ENCODE data around the gene ACACB.

Gene ACACB

DNA sequence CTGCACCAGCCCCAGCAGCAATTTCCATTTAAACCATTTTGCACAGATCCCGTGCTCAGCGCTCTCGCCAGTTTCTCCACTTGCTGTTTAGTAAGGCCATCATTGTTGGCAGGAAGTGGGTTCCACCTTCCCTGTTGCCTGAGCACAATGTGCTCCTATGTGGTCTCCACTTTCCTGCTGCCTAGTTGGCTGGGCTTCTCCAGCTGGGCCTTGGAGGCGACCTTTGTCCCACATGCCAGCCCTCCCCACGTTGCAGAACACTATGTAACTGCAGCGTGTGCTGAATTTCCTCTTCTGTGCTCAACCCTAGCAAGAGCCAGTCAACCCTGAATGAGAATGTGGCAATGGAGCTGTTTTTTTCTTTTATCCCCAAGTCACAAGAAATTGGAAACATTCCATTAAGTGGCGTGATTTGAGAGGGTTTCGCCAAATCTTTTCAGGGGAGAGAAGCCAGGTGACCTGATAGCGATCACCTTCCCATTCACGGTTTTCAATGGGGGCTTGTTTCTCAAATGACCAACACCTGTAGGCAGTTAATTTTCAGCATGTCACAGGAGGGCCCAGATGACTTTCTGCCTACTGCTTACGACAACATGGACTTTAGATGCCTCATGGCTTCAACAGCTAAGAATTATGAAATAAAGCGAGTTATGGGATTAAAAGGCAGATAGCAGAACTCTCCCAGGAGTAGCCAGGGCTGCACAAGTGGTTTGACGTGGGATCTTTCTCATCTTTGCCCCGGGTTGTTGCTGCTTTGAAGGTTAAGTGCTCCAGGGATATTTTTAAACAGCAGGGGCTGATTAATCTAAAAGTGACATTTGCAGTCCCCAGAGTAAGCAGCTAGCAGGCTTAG is at the start of gene ACACB:
Gene ACACB, plus strand, starts transcription at position 830 of the 853 bp plus-strand sequence. CDS start 22,819 bp downstream, outside the sequence.
- in situ Hi-C loops (cut with MboI; ENCODE audit: low pct_unique_long_range_greater_than_20kb, low sequenced_read_pairs) = no loop called here
- DNase-seq = peak; percentile 31

DNA sequence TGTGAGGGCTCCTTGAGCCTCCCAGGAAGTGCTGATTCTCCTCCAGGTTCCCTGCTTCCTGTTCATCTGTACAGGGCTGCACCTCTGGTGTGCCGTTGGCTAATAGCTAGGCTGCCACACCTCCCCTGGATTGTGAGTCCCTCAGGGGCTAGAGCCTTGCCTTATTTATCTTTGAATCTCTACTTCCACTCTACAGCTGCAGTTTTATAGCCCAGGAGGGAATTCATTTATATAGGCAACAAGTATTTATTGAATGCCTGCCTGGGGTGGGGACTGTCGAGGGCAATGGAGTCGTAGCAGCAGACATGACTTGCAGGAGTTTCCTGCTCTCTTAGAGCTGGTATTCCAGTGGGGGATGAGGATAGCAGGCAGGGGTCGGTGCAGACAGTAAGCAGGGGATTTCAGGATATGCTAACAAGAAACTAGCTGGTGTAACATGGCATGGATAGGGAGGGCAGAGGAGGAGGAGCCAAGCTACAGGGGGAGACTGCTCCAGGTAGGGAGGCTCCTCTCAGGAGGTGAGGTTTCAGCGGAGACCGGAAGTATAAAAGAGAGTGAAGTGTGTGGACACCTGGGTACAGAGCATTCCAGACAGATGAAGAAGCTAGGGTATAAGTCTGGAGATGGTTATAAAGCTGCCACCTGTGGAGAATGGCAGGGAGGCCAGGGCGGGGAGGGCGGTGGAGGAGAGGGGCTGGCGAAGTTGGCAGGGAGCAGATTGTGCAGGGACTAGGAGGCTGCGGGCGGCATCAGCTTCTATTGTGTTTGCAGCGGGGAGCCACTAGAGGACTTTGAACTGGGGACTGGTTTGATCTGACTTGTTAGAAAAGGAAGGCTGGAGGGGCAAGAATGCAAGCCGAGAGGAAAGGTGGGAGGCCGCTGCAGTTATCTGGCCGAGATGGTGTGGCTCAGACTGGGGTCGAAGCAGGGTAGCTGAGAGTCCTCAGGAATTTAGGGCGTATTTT is 46.8 kb upstream of the ACACB start:
- no peak for DNase-seq
- in situ Hi-C loops (cut with MboI; ENCODE audit: low pct_unique_long_range_greater_than_20kb, low sequenced_read_pairs) = no loop called here

DNA sequence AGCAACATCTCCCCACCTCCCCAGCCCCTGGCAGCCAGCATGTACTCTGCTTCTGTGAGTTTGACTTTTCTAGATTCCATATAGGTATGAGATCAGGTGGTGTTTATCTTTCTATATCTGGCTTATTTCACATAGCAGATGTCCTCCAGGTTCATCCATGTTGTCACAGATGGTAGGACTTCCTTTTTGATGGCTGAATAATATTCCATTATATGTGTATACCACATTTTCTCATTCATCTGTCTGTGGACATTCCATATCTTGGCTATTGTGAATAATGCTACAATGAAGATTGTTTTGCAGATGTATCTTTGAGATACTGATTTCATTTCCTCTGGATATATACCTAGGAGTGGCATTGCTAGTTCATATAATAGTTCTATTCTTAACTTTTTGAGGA is 41.5 kb upstream of the ACACB start:
- in situ Hi-C loops (cut with MboI; ENCODE audit: low pct_unique_long_range_greater_than_20kb, low sequenced_read_pairs) = no loop called here
- no peak for DNase-seq

DNA sequence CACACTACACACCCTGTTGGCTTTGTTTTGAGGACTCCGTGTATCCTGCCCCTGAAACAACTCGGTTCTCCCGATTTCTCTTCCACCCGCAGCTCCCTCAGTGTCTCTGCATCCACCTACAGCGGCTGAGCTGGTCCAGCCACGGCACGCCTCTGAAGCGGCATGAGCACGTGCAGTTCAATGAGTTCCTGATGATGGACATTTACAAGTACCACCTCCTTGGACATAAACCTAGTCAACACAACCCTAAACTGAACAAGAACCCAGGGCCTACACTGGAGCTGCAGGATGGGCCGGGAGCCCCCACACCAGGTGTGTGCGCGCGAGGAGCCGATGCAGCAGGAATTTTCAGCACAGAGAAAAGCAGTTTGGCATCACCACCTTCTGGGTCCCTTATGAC is 33.6 kb upstream of the ACACB start:
- in situ Hi-C loops (cut with MboI; ENCODE audit: low pct_unique_long_range_greater_than_20kb, low sequenced_read_pairs) = no loop called here
- DNase-seq = no peak

DNA sequence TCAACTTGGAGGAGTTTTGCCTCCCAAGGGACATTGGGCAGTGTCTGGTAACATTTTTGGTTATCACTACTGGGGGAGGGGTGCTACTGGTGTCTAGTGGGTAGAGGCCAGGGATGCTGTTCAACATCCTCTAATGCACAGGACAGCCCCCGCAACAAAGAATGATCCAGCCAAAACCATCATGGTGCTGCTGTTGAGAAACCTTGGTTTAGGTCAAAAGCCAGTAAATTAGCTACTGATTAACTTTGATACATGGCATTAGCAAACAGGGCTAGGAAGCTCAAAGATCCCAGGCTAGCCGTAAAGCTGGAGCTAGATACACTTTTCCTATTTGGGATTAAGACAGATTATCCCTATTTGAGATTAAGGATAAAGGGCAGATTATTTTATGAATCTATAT is 32.0 kb upstream of the ACACB start:
- DNase-seq = no peak
- in situ Hi-C loops (cut with MboI; ENCODE audit: low pct_unique_long_range_greater_than_20kb, low sequenced_read_pairs) = no loop called here

DNA sequence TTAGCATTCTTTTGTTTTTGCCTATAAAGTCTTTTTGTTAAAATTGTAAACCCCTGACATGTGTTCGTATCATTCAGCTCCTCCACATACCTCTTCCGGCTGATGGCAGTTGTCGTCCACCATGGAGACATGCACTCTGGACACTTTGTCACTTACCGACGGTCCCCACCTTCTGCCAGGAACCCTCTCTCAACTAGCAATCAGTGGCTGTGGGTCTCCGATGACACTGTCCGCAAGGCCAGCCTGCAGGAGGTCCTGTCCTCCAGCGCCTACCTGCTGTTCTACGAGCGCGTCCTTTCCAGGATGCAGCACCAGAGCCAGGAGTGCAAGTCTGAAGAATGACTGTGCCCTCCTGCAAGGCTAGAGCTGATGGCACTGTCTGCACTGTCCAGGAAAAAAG is 30.8 kb upstream of the ACACB start:
- in situ Hi-C loops (cut with MboI; ENCODE audit: low pct_unique_long_range_greater_than_20kb, low sequenced_read_pairs) = no loop called here
- no peak for DNase-seq

DNA sequence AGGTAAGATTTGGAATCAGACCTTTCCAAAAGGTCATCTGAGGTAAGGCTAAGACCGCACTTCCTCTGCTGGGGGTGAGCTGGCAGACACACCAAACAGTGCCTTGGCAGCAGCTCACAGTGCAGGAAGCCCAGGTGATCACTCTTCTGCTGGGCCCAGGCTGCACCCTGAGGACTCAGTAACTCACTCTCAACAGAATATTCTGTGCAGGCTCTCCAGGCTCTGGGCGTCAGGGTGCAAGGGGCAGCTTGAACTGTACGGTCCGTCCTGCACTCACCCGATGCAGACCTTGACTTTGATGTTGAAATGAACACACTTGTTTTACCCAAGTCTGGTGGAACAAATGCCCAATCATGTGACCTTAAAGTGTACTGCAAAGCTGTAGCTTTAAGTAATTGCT is 29.1 kb upstream of the ACACB start:
- DNase-seq = no peak
- in situ Hi-C loops (cut with MboI; ENCODE audit: low pct_unique_long_range_greater_than_20kb, low sequenced_read_pairs) = no loop called here

DNA sequence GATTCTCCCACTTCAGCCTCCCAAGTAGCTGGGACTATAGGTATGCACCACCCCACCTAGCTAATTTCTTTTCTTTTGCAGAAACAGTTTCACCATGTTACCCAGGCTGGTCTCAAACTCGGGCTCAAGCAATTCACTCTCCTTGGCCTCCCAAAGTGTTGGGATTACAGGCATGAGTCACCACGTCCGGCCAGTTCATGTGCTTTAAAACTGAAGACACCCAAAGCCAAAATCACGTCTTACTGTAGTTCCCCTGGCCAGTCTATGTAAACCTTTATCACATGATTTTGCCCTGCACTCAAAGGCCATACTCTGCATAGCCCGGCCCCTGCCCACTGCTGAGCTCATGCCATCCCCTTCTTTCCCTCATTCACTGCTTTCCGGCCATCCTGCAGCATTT is 27.6 kb upstream of the ACACB start:
- no peak for DNase-seq
- in situ Hi-C loops (cut with MboI; ENCODE audit: low pct_unique_long_range_greater_than_20kb, low sequenced_read_pairs) = no loop called here

DNA sequence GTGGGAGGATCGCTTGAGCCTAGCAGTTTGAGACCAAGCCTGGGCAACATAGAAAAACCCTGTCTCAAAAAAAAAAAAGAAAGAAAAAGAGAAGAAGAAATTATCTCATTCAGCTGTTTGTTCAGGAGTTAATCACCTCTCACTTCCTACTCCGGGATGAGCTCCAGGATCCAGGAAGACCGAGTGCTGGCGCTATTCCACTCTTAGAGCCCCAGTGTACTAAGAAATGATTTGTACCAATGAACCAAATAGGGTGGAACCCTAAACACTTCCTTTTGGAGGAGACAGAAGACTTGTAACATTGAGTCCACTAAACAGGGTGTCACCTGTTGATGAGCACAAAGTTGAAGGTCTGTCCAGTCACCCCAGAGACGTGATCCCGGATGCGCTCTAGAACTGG is 26.7 kb upstream of the ACACB start:
- no peak for DNase-seq
- in situ Hi-C loops (cut with MboI; ENCODE audit: low pct_unique_long_range_greater_than_20kb, low sequenced_read_pairs) = no loop called here

DNA sequence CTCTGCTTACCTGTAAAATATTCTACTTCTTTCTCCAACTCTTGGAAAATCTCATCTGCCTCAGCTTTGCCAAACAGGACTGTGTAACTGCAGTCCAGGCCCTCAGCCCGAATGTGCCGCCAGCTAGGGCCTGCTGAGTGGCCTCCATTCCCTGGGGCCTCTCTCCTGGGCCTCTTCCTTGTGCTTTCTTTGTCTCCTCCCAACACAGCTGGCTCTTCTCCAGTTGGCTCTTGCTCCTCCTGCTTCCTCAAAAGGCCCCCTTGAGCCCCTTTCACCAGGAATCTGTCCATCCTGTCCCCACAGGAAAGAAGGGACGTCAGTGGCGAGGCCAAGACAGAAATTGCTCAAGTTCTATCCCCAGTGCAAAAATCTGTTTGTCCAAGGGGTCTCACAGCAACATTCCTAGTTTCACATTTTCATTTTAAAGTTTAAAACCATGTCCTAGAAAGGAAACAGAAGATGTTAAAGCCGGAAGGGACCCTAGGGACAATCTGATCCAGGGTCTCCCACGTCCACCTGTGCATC is 23.8 kb upstream of the ACACB start:
- DNase-seq = peak; percentile 32
- in situ Hi-C loops (cut with MboI; ENCODE audit: low pct_unique_long_range_greater_than_20kb, low sequenced_read_pairs) = no loop called here

DNA sequence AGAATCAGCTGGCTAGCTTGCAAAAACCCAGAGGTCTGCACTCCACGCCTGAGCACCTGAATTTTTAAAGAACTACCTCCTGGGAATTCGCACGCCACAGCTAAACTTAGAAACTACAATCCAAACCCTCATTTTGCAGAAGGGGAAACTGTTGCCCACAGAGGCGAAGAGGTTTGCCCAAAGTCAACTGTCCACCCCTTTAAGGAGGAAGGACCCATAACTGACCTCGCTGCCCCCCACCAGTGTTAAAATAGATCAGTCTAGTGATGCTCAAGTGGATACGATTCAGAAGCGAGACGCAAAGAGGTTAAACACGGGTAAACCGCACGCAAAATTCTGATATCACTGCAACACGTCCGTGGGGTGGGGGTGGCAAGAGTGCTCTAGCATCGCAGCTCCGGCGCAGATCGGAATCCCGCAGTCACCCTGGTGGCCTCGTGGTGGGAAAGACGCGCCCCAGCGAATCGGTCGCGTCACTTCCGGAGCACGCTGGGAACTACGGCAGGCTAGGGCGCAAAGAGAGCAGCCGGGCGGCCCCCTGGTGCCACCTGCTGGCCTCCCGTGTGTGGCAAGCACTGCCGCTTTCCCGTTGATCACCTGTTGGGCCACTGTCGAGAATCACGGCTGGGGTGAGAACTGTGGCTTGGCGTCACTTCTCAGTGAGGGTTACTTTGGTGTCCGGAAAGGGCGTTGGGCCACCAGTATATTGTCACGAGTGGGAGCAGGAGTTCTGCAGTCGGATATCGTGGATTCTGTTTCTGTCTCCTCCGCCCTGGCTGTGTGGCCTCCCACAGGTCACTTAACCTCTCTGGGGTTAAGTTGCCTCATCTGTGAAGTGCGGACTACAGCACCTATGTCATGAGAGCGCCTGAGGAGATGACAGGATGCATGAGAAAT is 23.1 kb upstream of the ACACB start, which contains the start of gene ALKBH2:
Gene ALKBH2, minus strand, starts transcription at position 451 of the 897 bp plus-strand sequence. CDS start 686 bp downstream, outside the sequence.
- peak; percentile 94 for DNase-seq
- in situ Hi-C loops (cut with MboI; ENCODE audit: low pct_unique_long_range_greater_than_20kb, low sequenced_read_pairs) = no loop called here

DNA sequence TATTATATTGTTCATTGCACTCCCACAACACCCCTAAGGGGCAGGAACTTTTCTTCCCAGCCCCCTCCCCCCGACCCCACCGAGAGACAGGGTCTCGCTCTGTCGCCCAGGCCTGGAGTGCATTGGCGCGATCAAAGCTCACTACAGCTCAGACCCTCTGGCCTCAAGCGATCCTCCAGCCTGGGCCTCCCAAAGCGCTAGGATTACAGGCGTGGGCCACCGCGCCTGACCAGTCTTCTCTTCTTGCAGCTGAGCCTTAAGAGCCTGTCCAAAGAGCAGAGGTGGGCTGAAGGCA is 19.3 kb upstream of the ACACB start:
- no peak for DNase-seq
- in situ Hi-C loops (cut with MboI; ENCODE audit: low pct_unique_long_range_greater_than_20kb, low sequenced_read_pairs) = no loop called here

DNA sequence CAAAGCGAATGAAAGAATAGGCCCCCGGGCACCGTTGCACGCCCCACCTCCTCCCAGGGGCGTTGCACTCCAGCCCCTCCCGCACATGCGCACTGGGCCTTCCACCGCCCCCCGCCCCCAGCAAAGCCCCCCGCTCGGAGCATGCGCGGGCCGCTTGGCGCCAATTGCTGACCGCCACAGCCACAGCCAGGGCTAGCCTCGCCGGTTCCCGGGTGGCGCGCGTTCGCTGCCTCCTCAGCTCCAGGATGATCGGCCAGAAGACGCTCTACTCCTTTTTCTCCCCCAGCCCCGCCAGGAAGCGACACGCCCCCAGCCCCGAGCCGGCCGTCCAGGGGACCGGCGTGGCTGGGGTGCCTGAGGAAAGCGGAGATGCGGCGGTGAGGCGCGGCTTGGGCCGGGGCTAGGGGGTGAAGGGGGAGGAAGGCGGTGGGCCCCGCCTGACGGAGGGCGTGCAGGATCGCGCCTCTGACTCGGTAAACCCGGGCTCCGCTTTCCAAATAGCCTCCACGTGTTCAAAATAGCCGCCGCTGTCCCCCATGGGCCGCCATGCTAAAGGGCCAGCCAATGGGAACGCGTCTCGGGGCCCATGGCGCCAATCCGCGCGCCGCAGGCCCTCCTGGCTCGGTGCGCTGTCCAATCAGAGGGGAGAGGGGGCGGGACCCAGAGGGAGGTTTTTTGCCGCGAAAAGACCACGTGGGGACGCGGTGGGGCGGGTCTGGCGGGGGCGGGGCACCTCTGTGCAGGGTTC is 18.8 kb upstream of the ACACB start, which contains the start of gene UNG:
Gene UNG, plus strand, starts transcription at position 163 of the 748 bp plus-strand sequence. Its CDS starts 83 bp downstream, at position 246.
- peak; percentile 94 for DNase-seq
- in situ Hi-C loops (cut with MboI; ENCODE audit: low pct_unique_long_range_greater_than_20kb, low sequenced_read_pairs) = no loop called here

DNA sequence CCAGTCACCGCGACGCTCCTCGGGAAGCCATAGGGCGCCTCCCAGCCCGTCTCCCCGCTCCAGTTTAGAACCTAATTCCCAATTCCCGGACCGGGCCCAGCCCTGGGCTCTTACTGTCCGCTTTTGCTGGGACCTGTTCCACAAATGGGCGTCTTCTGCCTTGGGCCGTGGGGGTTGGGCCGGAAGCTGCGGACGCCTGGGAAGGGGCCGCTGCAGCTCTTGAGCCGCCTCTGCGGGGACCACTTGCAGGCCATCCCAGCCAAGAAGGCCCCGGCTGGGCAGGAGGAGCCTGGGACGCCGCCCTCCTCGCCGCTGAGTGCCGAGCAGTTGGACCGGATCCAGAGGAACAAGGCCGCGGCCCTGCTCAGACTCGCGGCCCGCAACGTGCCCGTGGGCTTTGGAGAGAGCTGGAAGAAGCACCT is 18.2 kb upstream of the ACACB start:
- in situ Hi-C loops (cut with MboI; ENCODE audit: low pct_unique_long_range_greater_than_20kb, low sequenced_read_pairs) = no loop called here
- DNase-seq = no peak

DNA sequence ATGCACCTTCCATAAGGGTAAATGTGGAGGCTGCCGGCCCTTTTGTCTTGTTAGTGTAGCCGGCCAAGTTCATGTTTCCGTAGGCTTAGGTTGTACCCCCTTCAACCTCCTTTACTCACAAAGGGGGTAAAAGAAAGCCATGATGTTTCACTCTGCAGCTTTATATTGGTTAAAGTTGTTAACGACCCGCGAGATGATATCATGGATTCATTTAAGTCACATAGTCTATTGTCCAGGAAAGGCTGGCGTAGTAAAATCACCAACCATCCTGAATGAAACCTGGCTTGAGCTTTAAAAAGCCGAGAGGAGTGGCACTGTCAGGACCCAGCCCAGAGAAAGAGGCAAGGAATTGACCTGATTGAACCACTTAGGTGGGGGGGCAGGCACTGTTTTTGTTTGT is 17.7 kb upstream of the ACACB start:
- in situ Hi-C loops (cut with MboI; ENCODE audit: low pct_unique_long_range_greater_than_20kb, low sequenced_read_pairs) = no loop called here
- DNase-seq = no peak

DNA sequence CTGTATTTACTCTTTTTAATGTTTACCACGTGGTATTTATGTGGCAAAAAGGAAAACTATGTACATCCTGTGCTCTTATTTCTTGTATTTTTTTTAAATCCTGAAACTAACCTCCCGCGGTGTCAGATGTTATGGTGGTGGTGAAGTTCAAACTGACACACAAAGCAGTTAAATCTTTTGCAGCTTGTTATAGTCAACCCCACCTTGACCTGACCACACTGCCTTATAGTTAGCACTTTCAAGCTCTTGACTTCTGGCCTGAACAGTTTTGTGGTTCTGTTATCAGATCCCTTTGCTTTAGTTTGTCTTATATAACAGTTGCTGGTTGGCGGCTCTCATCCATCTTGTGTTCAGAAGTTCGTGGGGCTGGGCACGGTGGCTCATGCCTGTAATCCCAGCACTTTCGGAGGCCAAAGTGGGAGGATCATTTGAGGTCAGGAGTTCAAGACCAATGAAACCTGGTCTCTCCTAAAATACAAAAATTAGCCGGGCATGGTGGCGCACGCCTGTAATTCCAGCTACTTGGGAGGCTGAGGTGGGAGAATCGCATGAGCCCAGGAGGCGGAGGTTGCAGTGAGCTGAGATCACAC is 16.9 kb upstream of the ACACB start:
- DNase-seq = no peak
- in situ Hi-C loops (cut with MboI; ENCODE audit: low pct_unique_long_range_greater_than_20kb, low sequenced_read_pairs) = no loop called here

DNA sequence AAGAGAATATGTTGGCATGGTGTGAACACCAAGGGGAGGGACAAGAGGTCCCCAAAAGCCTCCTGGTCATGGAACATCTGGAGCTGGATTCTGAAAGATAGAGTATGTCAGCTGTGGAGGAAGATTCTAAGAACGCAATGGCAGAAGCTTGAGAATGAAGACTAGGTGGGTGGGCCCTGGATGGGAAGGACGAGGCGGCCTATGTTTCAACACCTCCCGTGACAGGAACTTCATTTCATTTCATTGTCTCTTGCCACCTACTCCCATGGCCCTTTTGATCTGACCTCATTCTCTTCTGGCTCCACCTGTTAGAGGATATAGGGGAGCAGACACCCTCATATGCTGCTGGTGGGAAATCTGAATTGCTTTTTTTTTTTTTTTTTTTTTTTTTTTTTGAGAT is 15.6 kb upstream of the ACACB start:
- no peak for DNase-seq
- in situ Hi-C loops (cut with MboI; ENCODE audit: low pct_unique_long_range_greater_than_20kb, low sequenced_read_pairs) = no loop called here

DNA sequence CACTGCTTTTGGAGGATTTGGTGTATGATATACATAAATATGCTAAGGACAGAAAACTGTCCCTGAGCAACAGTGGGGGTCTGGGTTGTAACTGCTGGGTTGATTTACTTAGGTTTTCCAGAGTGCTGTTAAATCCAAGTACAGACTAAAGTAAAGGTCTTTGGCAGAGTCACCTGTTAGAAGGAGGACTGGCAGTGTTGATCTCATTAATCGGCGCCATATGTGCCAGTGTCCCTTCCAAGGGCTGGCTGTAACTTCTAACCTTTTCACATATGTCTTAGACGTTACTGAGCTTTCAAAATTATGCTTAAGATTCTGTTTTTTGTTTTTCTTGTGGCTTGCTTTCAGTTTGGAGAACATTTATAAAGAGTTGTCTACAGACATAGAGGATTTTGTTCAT is 13.9 kb upstream of the ACACB start:
- in situ Hi-C loops (cut with MboI; ENCODE audit: low pct_unique_long_range_greater_than_20kb, low sequenced_read_pairs) = no loop called here
- DNase-seq = no peak

All from KBM-7 (cell line).